Skeletal muscle satellite cell (primary cell): ENCODE results near the gene ODC1.

Source experiments
- H3K27me3 ChIP-seq: 2 replicates; pipeline ENCODE4 v1.7.0; 2013; ENCODE audit warnings: low read length; ENCODE audit not compliant: control insufficient read depth, insufficient read depth
- H3K36me3 ChIP-seq: 2 replicates; pipeline ENCODE4 v1.7.0; 2013; ENCODE audit warnings: mild to moderate bottlenecking, control low read depth, low read length; ENCODE audit not compliant: insufficient read depth
- H3K4me1 ChIP-seq: 2 replicates; pipeline ENCODE4 v1.7.0; 2013; ENCODE audit warnings: low read length; ENCODE audit not compliant: control insufficient read depth, insufficient read depth
- H3K4me2 ChIP-seq: 2 replicates; pipeline ENCODE4 v1.7.0; 2013; ENCODE audit warnings: mild to moderate bottlenecking, low read length
- H3K4me3 ChIP-seq: 2 replicates; pipeline ENCODE4 v1.7.0; 2013; ENCODE audit warnings: low read length
- H3K9ac ChIP-seq: 2 replicates; pipeline ENCODE4 v1.7.0; 2013; ENCODE audit warnings: mild to moderate bottlenecking, low read depth, low read length, moderate library complexity
- H3K9me3 ChIP-seq: replicated peaks from 2 replicates; pipeline ENCODE4 v1.7.0; 2013; ENCODE audit warnings: mild to moderate bottlenecking, control low read depth, low read length

ODC1 gene

GRCh38 chr2:10430886-10431622 lies 17.1 kb downstream of the ODC1 start:
- Histone ChIP-seq H3K27me3 (no peaks in the 10 kb centered on the region), H3K9me3 (no peaks in the 10 kb centered on the region), H3K4me2 (no peak overlapping the region), H3K4me1 (peaks cover 27% of the 10 kb centered on the region), H3K9ac (no peak overlapping the region), H3K36me3 (peaks cover 13% of the 10 kb centered on the region), H3K4me3 (no peak overlapping the region)

GRCh38 chr2:10428924-10429323 lies 19.2 kb downstream of the ODC1 start:
- H3K36me3 ChIP-seq = peaks cover 33% of the 10 kb centered on the region
- no peaks in the 10 kb centered on the region for H3K9me3 ChIP-seq
- no peak overlapping the region for H3K4me2 ChIP-seq
- H3K4me3 ChIP-seq = no peak overlapping the region
- H3K4me1 ChIP-seq = peaks cover 27% of the 10 kb centered on the region
- H3K27me3 ChIP-seq = no peaks in the 10 kb centered on the region
- H3K9ac ChIP-seq = no peak overlapping the region

- peaks cover 35% of the 10 kb centered on the region for H3K36me3 ChIP-seq
- H3K9me3 ChIP-seq = no peaks in the 10 kb centered on the region
- H3K9ac ChIP-seq = no peak overlapping the region
- no peak overlapping the region for H3K4me2 ChIP-seq
- H3K4me1 ChIP-seq = peaks cover 27% of the 10 kb centered on the region
- H3K27me3 ChIP-seq = no peaks in the 10 kb centered on the region
- H3K4me3 ChIP-seq = no peak overlapping the region
These were observed 19.8 kb downstream of the ODC1 start for GRCh38 chr2:10428355-10428754.

DNA sequence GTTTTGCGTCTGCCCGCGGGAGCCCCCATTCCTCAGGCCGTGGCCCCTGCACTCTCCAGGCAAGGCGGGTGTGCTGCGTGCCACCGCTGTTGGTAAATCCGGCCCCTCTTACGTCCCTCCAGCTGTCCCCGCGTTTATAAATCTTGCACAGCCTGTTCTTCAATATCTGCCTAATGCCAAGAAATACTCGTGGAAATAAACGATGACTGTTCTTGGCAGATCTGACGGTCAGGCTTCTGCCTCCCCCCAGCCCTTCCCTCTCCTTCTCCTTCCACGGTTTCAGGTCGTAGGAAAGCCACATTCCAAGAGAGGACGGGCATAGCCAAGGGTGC lies 20.5 kb downstream of the ODC1 start:
- no peak overlapping the region for H3K4me3 ChIP-seq
- no peaks in the 10 kb centered on the region for H3K9me3 ChIP-seq
- H3K36me3 ChIP-seq = peaks cover 43% of the 10 kb centered on the region
- no peaks in the 10 kb centered on the region for H3K27me3 ChIP-seq
- no peak overlapping the region for H3K9ac ChIP-seq
- H3K4me1 ChIP-seq = peaks cover 26% of the 10 kb centered on the region
- no peak overlapping the region for H3K4me2 ChIP-seq

DNA sequence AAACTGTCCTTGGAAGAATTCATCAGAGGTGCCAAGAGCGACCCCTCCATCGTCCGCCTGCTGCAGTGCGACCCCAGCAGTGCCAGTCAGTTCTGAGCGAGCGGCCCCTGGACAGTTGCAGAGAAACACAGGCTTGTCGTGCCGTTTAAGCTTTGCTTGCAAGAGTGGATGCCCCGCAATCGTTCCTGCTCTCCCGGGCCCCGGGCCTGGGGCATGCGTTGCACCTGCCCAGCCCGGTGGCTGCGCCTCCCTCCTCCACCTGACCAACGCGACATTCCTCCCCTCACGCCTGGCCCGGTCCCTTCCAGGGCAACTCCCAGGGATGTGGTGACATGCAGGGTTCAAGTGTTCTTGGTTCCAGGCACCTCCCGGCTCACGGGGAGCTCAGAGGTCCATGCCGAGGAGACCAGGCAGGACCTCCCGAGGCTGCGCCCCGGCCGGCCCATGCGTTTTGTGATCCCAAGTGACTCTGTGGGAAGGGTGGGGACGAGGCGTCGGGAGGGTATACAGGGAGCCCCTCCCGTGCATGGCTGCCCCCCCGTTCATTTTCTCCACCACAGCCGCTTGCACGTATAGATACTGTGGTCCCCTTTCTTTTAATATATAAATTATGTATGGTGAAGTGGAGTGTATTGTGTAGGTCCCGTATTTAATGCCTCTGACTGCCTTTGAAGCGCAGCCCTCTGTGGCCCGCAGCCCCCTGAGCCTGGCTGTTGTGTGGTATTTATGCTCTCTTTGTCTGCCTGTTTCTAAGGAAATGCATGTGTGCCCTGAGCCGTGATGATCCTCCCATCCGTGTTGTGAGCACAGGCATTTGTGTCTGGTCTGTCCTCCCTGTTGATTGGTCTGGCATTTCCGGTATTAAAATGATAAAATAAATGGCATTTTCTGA lies 21.2 kb downstream of the ODC1 start:
- Histone ChIP-seq H3K4me2 (no peak overlapping the region), H3K27me3 (no peaks in the 10 kb centered on the region), H3K9me3 (no peaks in the 10 kb centered on the region), H3K9ac (no peak overlapping the region), H3K4me1 (peaks cover 21% of the 10 kb centered on the region), H3K36me3 (peaks cover 49% of the 10 kb centered on the region), H3K4me3 (no peak overlapping the region)

GRCh38 chr2:10425699-10426098 lies 22.4 kb downstream of the ODC1 start:
- no peaks in the 10 kb centered on the region for H3K9me3 ChIP-seq
- peaks cover 19% of the 10 kb centered on the region for H3K4me1 ChIP-seq
- H3K36me3 ChIP-seq = peaks cover 61% of the 10 kb centered on the region

GRCh38 chr2:10424916-10425505 lies 23.1 kb downstream of the ODC1 start:
- Histone ChIP-seq H3K4me3 (no peak overlapping the region), H3K9ac (no peak overlapping the region), H3K9me3 (no peaks in the 10 kb centered on the region), H3K4me1 (peaks cover 19% of the 10 kb centered on the region), H3K27me3 (no peaks in the 10 kb centered on the region), H3K36me3 (peaks cover 64% of the 10 kb centered on the region), H3K4me2 (no peak overlapping the region)

More at GRCh38 chr2:10425699-10426098, 22.4 kb downstream of the ODC1 start:
- Histone ChIP-seq H3K4me2 (no peak overlapping the region), H3K9ac (no peak overlapping the region), H3K4me3 (no peak overlapping the region), H3K27me3 (no peaks in the 10 kb centered on the region)

DNA sequence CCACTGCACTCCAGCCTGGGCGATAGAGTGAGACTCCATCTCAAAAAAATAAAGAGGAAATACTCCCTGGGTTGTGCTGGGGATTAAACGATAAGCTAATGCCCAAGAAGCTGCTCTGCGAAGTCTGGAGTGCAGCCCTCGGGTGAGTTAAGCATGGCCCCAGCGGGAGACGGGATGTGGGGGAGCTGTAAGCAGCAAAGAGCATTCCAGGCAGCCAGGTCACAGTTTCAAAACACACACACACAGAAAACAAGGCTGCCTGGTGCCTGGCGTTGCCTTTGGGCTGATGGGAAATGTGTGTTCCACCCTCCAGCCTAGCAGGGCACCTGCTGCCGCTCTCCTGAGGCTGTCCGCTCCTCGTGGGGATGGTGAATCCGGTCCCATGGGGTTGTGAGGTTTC lies 24.1 kb downstream of the ODC1 start:
- Histone ChIP-seq H3K4me1 (peaks cover 19% of the 10 kb centered on the region), H3K27me3 (no peaks in the 10 kb centered on the region), H3K9me3 (no peaks in the 10 kb centered on the region), H3K4me3 (no peak overlapping the region), H3K4me2 (no peak overlapping the region), H3K9ac (no peak overlapping the region), H3K36me3 (peaks cover 70% of the 10 kb centered on the region)

DNA sequence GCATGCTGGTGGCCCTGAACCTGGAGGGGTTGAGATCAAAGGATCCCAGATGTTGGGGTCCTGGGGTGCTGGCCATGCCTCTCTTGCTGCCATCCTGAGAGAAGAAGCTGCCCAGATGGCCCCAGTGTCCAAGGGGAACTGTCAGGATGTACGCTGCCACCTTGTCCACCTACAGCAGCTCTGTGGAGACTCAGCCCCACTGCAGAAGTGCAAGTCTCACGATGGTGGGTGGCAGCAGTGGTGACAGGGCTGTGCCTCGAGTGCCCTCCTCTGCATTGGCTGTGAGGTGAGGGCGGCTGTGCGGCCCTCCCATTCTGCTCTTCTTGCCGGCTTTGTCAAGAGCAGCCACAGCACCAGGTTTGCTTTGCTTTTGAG lies 24.7 kb downstream of the ODC1 start:
- Histone ChIP-seq H3K27me3 (no peaks in the 10 kb centered on the region), H3K4me3 (no peak overlapping the region), H3K9me3 (no peaks in the 10 kb centered on the region), H3K4me2 (no peak overlapping the region), H3K9ac (no peak overlapping the region), H3K36me3 (peaks cover 70% of the 10 kb centered on the region), H3K4me1 (peaks cover 13% of the 10 kb centered on the region)

- no peak overlapping the region for H3K9ac ChIP-seq
- no peaks in the 10 kb centered on the region for H3K9me3 ChIP-seq
- H3K36me3 ChIP-seq = peaks cover 70% of the 10 kb centered on the region
These were observed 25.3 kb downstream of the ODC1 start for GRCh38 chr2:10422732-10423399.

GRCh38 chr2:10422251-10422650 lies 25.9 kb downstream of the ODC1 start:
- H3K9ac ChIP-seq = no peak overlapping the region
- peaks cover 2% of the 10 kb centered on the region for H3K4me1 ChIP-seq
- no peaks in the 10 kb centered on the region for H3K27me3 ChIP-seq
- no peaks in the 10 kb centered on the region for H3K9me3 ChIP-seq
- H3K4me2 ChIP-seq = no peak overlapping the region
- H3K4me3 ChIP-seq = no peak overlapping the region
- H3K36me3 ChIP-seq = peaks cover 69% of the 10 kb centered on the region

More at GRCh38 chr2:10422732-10423399, 25.3 kb downstream of the ODC1 start:
- Histone ChIP-seq H3K4me2 (no peak overlapping the region), H3K4me3 (no peak overlapping the region), H3K27me3 (no peaks in the 10 kb centered on the region), H3K4me1 (peaks cover 8% of the 10 kb centered on the region)
